PC-3 (cell line): ENCODE results near the gene EVA1A.

Experiments used
- CTCF ChIP-seq: fragments of 300-600 bp; sonication (generic); conservative IDR thresholded peaks from 2 replicates; pipeline ENCODE4 v1.5.1; 2017; ENCODE audit warnings: antibody characterized with exemption, low read depth, mild to moderate bottlenecking, low read length
- EZH2 ChIP-seq: fragments of 300-600 bp; sonication (generic); IDR thresholded peaks from one replicate; pipeline ENCODE4 v1.6.1; 2017; ENCODE audit warnings: antibody characterized with exemption, mild to moderate bottlenecking, low read length; ENCODE audit not compliant: unreplicated experiment
- EZH2phosphoT487 ChIP-seq: fragments of 300-600 bp; sonication (generic); IDR thresholded peaks from 2 replicates; pipeline ENCODE4 v1.6.1; 2018; ENCODE audit warnings: mild to moderate bottlenecking, antibody characterized with exemption, low read length, borderline replicate concordance

DNA sequence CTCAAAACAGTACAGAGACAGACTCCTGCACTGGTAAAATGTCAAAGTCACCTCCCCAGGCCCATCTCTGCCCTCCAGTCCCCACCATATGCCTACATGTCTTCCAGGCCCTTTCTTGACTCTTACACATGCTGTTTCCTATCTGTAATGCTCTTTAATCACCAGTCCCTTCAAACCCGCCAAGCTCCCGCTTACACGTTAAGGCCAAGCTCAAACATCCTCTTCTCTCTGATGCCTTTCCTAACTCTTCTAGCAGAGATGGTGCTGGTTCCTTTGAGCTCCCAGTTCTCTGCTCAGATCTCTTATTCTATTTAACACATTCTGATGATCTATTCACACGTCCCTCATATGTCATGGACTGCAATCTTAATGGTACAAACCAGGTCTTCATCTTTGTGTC, 5.0 kb downstream of the EVA1A start:
- TF ChIP-seq CTCF: no peak
- TF ChIP-seq EZH2: no peak
- TF ChIP-seq EZH2phosphoT487: no peak
